ENCODE data around the gene CD19.
"Not testable (repeated sequence)": the region's sequence is repeated elsewhere in the genome, so short reads cannot be mapped to it uniquely, and the experiment has no call there.

Gene CD19

GRCh38 chr16:28925386-28926228 is 6.2 kb upstream of the CD19 start:
- Histone ChIP-seq H3K9me3 (ENCODE audit: control insufficient read depth in 1 of 2, low read length in 2 of 2) (no peaks in the 10 kb centered on the region), H3K4me1 (ENCODE audit: control insufficient read depth in 1 of 2, insufficient read depth in 2 of 2, low read length in 2 of 2) (peaks cover 0 to 9% of the 10 kb centered on the region in 2 donors), H3K27me3 (ENCODE audit: low read depth, low read length) (no peaks in the 10 kb centered on the region)

GRCh38 chr16:28926284-28926683 is 5.5 kb upstream of the CD19 start:
- H3K9me3 ChIP-seq (ENCODE audit: control insufficient read depth in 1 of 2, low read length in 2 of 2); H3K27me3 ChIP-seq (ENCODE audit: low read depth, low read length); H3K4me1 ChIP-seq (ENCODE audit: control insufficient read depth in 1 of 2, insufficient read depth in 2 of 2, low read length in 2 of 2); H3K36me3 ChIP-seq (ENCODE audit: control insufficient read depth in 1 of 2, insufficient read depth in 2 of 2, low read length in 2 of 2): not testable (repeated sequence)
- H3K4me3 ChIP-seq (ENCODE audit: low read depth in 1 of 2, low read length in 2 of 2): peak overlapping the region; percentile 90
- peak overlapping the region; percentile 97 for H3K27ac ChIP-seq (ENCODE audit: low read length)

More at GRCh38 chr16:28925386-28926228, 6.2 kb upstream of the CD19 start:
- Histone ChIP-seq H3K27ac (ENCODE audit: low read length) (peak overlapping the region; percentile 97), H3K4me3 (ENCODE audit: low read depth in 1 of 2, low read length in 2 of 2) (peak overlapping the region; percentile 90), H3K36me3 (ENCODE audit: control insufficient read depth in 1 of 2, insufficient read depth in 2 of 2, low read length in 2 of 2) (peaks cover 0 to 8% of the 10 kb centered on the region in 2 donors)

GRCh38 chr16:28927815-28928214 is 4.0 kb upstream of the CD19 start:
- peaks cover 0 to 3% of the 10 kb centered on the region in 2 donors for H3K36me3 ChIP-seq (ENCODE audit: control insufficient read depth in 1 of 2, insufficient read depth in 2 of 2, low read length in 2 of 2)
- peaks cover 0 to 9% of the 10 kb centered on the region in 2 donors for H3K4me1 ChIP-seq (ENCODE audit: control insufficient read depth in 1 of 2, insufficient read depth in 2 of 2, low read length in 2 of 2)
- H3K9me3 ChIP-seq (ENCODE audit: control insufficient read depth in 1 of 2, low read length in 2 of 2): no peaks in the 10 kb centered on the region
- H3K27ac ChIP-seq (ENCODE audit: low read length): no peak overlapping the region
- H3K4me3 ChIP-seq (ENCODE audit: low read depth in 1 of 2, low read length in 2 of 2): no peak overlapping the region
- H3K27me3 ChIP-seq (ENCODE audit: low read depth, low read length): no peaks in the 10 kb centered on the region

GRCh38 chr16:28930203-28930602 is 1.6 kb upstream of the CD19 start:
- Histone ChIP-seq H3K27me3 (ENCODE audit: low read depth, low read length) (no peaks in the 10 kb centered on the region), H3K9me3 (ENCODE audit: control insufficient read depth in 1 of 2, low read length in 2 of 2) (no peaks in the 10 kb centered on the region), H3K27ac (ENCODE audit: low read length) (no peak overlapping the region), H3K4me3 (ENCODE audit: low read depth in 1 of 2, low read length in 2 of 2) (no peak overlapping the region), H3K4me1 (ENCODE audit: control insufficient read depth in 1 of 2, insufficient read depth in 2 of 2, low read length in 2 of 2) (no peaks in the 10 kb centered on the region), H3K36me3 (ENCODE audit: control insufficient read depth in 1 of 2, insufficient read depth in 2 of 2, low read length in 2 of 2) (peaks cover 0 to 3% of the 10 kb centered on the region in 2 donors)

GRCh38 chr16:28930652-28931051 is 1.1 kb upstream of the CD19 start:
- Histone ChIP-seq H3K4me1 (ENCODE audit: control insufficient read depth in 1 of 2, insufficient read depth in 2 of 2, low read length in 2 of 2) (no peaks in the 10 kb centered on the region), H3K9me3 (ENCODE audit: control insufficient read depth in 1 of 2, low read length in 2 of 2) (no peaks in the 10 kb centered on the region), H3K4me3 (ENCODE audit: low read depth in 1 of 2, low read length in 2 of 2) (no peak overlapping the region), H3K27ac (ENCODE audit: low read length) (no peak overlapping the region), H3K36me3 (ENCODE audit: control insufficient read depth in 1 of 2, insufficient read depth in 2 of 2, low read length in 2 of 2) (no peaks in the 10 kb centered on the region), H3K27me3 (ENCODE audit: low read depth, low read length) (no peaks in the 10 kb centered on the region)

- Histone ChIP-seq H3K4me1 (ENCODE audit: control insufficient read depth in 1 of 2, insufficient read depth in 2 of 2, low read length in 2 of 2) (peaks cover 0 to 3% of the 10 kb centered on the region in 2 donors), H3K4me3 (ENCODE audit: low read depth in 1 of 2, low read length in 2 of 2) (no peak overlapping the region), H3K36me3 (ENCODE audit: control insufficient read depth in 1 of 2, insufficient read depth in 2 of 2, low read length in 2 of 2) (no peaks in the 10 kb centered on the region), H3K9me3 (ENCODE audit: control insufficient read depth in 1 of 2, low read length in 2 of 2) (no peaks in the 10 kb centered on the region), H3K27me3 (ENCODE audit: low read depth, low read length) (no peaks in the 10 kb centered on the region), H3K27ac (ENCODE audit: low read length) (no peak overlapping the region)
Measured at GRCh38 chr16:28932339-28933141, 769 bp downstream of the CD19 start.

- Histone ChIP-seq H3K27me3 (ENCODE audit: low read depth, low read length) (no peaks in the 10 kb centered on the region), H3K27ac (ENCODE audit: low read length) (no peak overlapping the region), H3K4me1 (ENCODE audit: control insufficient read depth in 1 of 2, insufficient read depth in 2 of 2, low read length in 2 of 2) (peaks cover 0 to 3% of the 10 kb centered on the region in 2 donors), H3K4me3 (ENCODE audit: low read depth in 1 of 2, low read length in 2 of 2) (no peak overlapping the region), H3K36me3 (ENCODE audit: control insufficient read depth in 1 of 2, insufficient read depth in 2 of 2, low read length in 2 of 2) (no peaks in the 10 kb centered on the region), H3K9me3 (ENCODE audit: control insufficient read depth in 1 of 2, low read length in 2 of 2) (no peaks in the 10 kb centered on the region)
Measured at GRCh38 chr16:28933171-28933570, 1.4 kb downstream of the CD19 start.

GRCh38 chr16:28935346-28935745 is 3.6 kb downstream of the CD19 start:
- H3K27ac ChIP-seq (ENCODE audit: low read length): no peak overlapping the region
- no peaks in the 10 kb centered on the region for H3K36me3 ChIP-seq (ENCODE audit: control insufficient read depth in 1 of 2, insufficient read depth in 2 of 2, low read length in 2 of 2)
- H3K4me1 ChIP-seq (ENCODE audit: control insufficient read depth in 1 of 2, insufficient read depth in 2 of 2, low read length in 2 of 2): peaks cover 0 to 3% of the 10 kb centered on the region in 2 donors
- no peak overlapping the region for H3K4me3 ChIP-seq (ENCODE audit: low read depth in 1 of 2, low read length in 2 of 2)
- H3K9me3 ChIP-seq (ENCODE audit: control insufficient read depth in 1 of 2, low read length in 2 of 2): no peaks in the 10 kb centered on the region
- no peaks in the 10 kb centered on the region for H3K27me3 ChIP-seq (ENCODE audit: low read depth, low read length)

- Histone ChIP-seq H3K4me3 (ENCODE audit: low read depth in 1 of 2, low read length in 2 of 2) (peak overlapping the region; percentile 52 to 63), H3K9me3 (ENCODE audit: control insufficient read depth in 1 of 2, low read length in 2 of 2) (no peaks in the 10 kb centered on the region), H3K36me3 (ENCODE audit: control insufficient read depth in 1 of 2, insufficient read depth in 2 of 2, low read length in 2 of 2) (no peaks in the 10 kb centered on the region), H3K27ac (ENCODE audit: low read length) (no peak overlapping the region), H3K4me1 (ENCODE audit: control insufficient read depth in 1 of 2, insufficient read depth in 2 of 2, low read length in 2 of 2) (peaks cover 0 to 3% of the 10 kb centered on the region in 2 donors), H3K27me3 (ENCODE audit: low read depth, low read length) (no peaks in the 10 kb centered on the region)
Measured at GRCh38 chr16:28935924-28936783, 4.4 kb downstream of the CD19 start.

- Histone ChIP-seq H3K4me3 (ENCODE audit: low read depth in 1 of 2, low read length in 2 of 2) (peak overlapping the region in 1 of 2 donors; percentile 52), H3K27ac (ENCODE audit: low read length) (no peak overlapping the region), H3K4me1 (ENCODE audit: control insufficient read depth in 1 of 2, insufficient read depth in 2 of 2, low read length in 2 of 2) (peaks cover 0 to 3% of the 10 kb centered on the region in 2 donors), H3K36me3 (ENCODE audit: control insufficient read depth in 1 of 2, insufficient read depth in 2 of 2, low read length in 2 of 2) (no peaks in the 10 kb centered on the region), H3K9me3 (ENCODE audit: control insufficient read depth in 1 of 2, low read length in 2 of 2) (no peaks in the 10 kb centered on the region), H3K27me3 (ENCODE audit: low read depth, low read length) (no peaks in the 10 kb centered on the region)
Measured at GRCh38 chr16:28936784-28937155, 5.0 kb downstream of the CD19 start.

All from muscle layer of duodenum (tissue), 2 donors.